OCI-LY3 (cell line): ENCODE results near the gene GRN.

Source experiments
- H2AFZ ChIP-seq: fragments of 200-600, 300-600 bp; shearing (Covaris generic); 2 replicates; pipeline ENCODE4 v1.6.0; 2014; ENCODE audit warnings: antibody characterized with exemption, low read depth, low read length
- H3K27ac ChIP-seq: fragments of 200-600, 300-600 bp; sonication (generic); 2 replicates; pipeline ENCODE4 v1.5.1; 2014; ENCODE audit warnings: mild to moderate bottlenecking, low read length, moderate library complexity, mixed read lengths
- H3K27me3 ChIP-seq: fragments of 200-600, 300-600 bp; sonication (generic); 2 replicates; pipeline ENCODE4 v1.6.1; 2014; ENCODE audit warnings: low read depth, low read length, mixed read lengths
- H3K36me3 ChIP-seq: fragments of 200-600, 300-600 bp; sonication (generic); replicated peaks from 2 replicates; pipeline ENCODE3; 2014; ENCODE audit warnings: low read depth, low read length, mixed read lengths
- H3K4me1 ChIP-seq: fragments of 300-600, 200-600 bp; sonication (generic); 2 replicates; pipeline ENCODE4 v1.6.1; 2014; ENCODE audit warnings: low read length, mixed read lengths
- H3K4me2 ChIP-seq: fragments of 200-600, 300-600 bp; sonication (generic); 2 replicates; pipeline ENCODE4 v1.6.1; 2014; ENCODE audit warnings: low read length, mixed read lengths
- H3K4me3 ChIP-seq: fragments of 300-600, 200-600 bp; sonication (generic); 2 replicates; pipeline ENCODE4 v1.5.1; 2014; ENCODE audit warnings: antibody characterized with exemption, mild to moderate bottlenecking, low read length, moderate library complexity
- H3K79me2 ChIP-seq: fragments of 300-600, 200-600 bp; shearing (Covaris generic); 2 replicates; pipeline ENCODE4 v1.6.1; 2014; ENCODE audit warnings: mild to moderate bottlenecking, low read length, mixed read lengths
- H3K9ac ChIP-seq: fragments of 300-600, 200-600 bp; shearing (Covaris generic); 2 replicates; pipeline ENCODE4 v1.6.0; 2014; ENCODE audit warnings: mild to moderate bottlenecking, low read length, moderate library complexity
- H3K9me3 ChIP-seq: fragments of 200-600, 300-600 bp; shearing (Covaris generic); 2 replicates; pipeline ENCODE4 v1.6.1; 2014; ENCODE audit warnings: low read length, mixed read lengths; ENCODE audit not compliant: insufficient read depth
- H4K20me1 ChIP-seq: fragments of 200-600, 300-600 bp; sonication (generic); 2 replicates; pipeline ENCODE4 v1.6.1; 2016; ENCODE audit warnings: low read length, mixed read lengths; ENCODE audit not compliant: insufficient read depth
- CTCF ChIP-seq: fragments of 200-600, 300-600 bp; sonication (generic); IDR thresholded peaks from 2 replicates; pipeline ENCODE4 v1.5.1; 2014; ENCODE audit warnings: antibody characterized with exemption, low read length, low read depth
- EZH2phosphoT487 ChIP-seq: fragments of 200-600 bp; shearing (Covaris generic); IDR thresholded peaks from 2 replicates; pipeline ENCODE4 v1.6.1; 2018; ENCODE audit warnings: antibody characterized with exemption, mixed run types, low read depth

GRN gene

GRCh38 chr17:44322236-44322895 lies 22.7 kb upstream of the GRN start:
- H3K4me2 ChIP-seq = no peak overlapping the region
- H2AFZ ChIP-seq = no peak overlapping the region
- H3K27ac ChIP-seq = no peak overlapping the region
- no peak overlapping the region for H3K4me3 ChIP-seq
- no peak overlapping the region for H3K9ac ChIP-seq
- H4K20me1 ChIP-seq = no peaks in the 10 kb centered on the region
- H3K4me1 ChIP-seq = peaks cover 9% of the 10 kb centered on the region
- H3K27me3 ChIP-seq = no peaks in the 10 kb centered on the region
- no peaks in the 10 kb centered on the region for H3K9me3 ChIP-seq
- TF ChIP-seq CTCF = no peak
- no peak for TF ChIP-seq EZH2phosphoT487
- peaks cover 19% of the 10 kb centered on the region for H3K36me3 ChIP-seq
- peaks cover 33% of the 10 kb centered on the region for H3K79me2 ChIP-seq

GRCh38 chr17:44323359-44324091 lies 21.6 kb upstream of the GRN start:
- no peaks in the 10 kb centered on the region for H3K9me3 ChIP-seq
- H3K4me1 ChIP-seq = peaks cover 17% of the 10 kb centered on the region
- peak overlapping the region; percentile 87 for H3K4me3 ChIP-seq
- H4K20me1 ChIP-seq = no peaks in the 10 kb centered on the region
- H3K4me2 ChIP-seq = peak overlapping the region; percentile 93
- no peak overlapping the region for H3K27ac ChIP-seq
- H3K79me2 ChIP-seq = peaks cover 33% of the 10 kb centered on the region
- H3K27me3 ChIP-seq = no peaks in the 10 kb centered on the region
- peaks cover 19% of the 10 kb centered on the region for H3K36me3 ChIP-seq
- TF ChIP-seq EZH2phosphoT487 = no peak
- no peak for TF ChIP-seq CTCF
- H2AFZ ChIP-seq = no peak overlapping the region
- peak overlapping the region; percentile 92 for H3K9ac ChIP-seq

- Histone ChIP-seq H3K4me1 (peaks cover 19% of the 10 kb centered on the region), H4K20me1 (no peaks in the 10 kb centered on the region), H2AFZ (no peak overlapping the region), H3K27me3 (no peaks in the 10 kb centered on the region), H3K4me3 (peak overlapping the region; percentile 87), H3K9ac (peak overlapping the region; percentile 92), H3K36me3 (peaks cover 19% of the 10 kb centered on the region), H3K79me2 (peaks cover 33% of the 10 kb centered on the region), H3K4me2 (peak overlapping the region; percentile 93), H3K27ac (peak overlapping the region; percentile 29; the same call in 1 of the 2 replicates), H3K9me3 (no peaks in the 10 kb centered on the region)
- no peak for TF ChIP-seq CTCF
- TF ChIP-seq EZH2phosphoT487 = no peak
These were observed 21.0 kb upstream of the GRN start for GRCh38 chr17:44324092-44324570.

- Histone ChIP-seq H3K27ac (peak within 1 kb of the TSS; percentile 93), H3K36me3 (peaks cover 15% of the 10 kb centered on the region), H2AFZ (0 out of 2 replicates have a peak within 1 kb of the TSS, but pooled peaks have one; percentile 47), H3K4me3 (peak within 1 kb of the TSS; percentile 87), H3K4me1 (peaks cover 19% of the 10 kb centered on the region), H3K9me3 (no peaks in the 10 kb centered on the region), H3K79me2 (peaks cover 33% of the 10 kb centered on the region), H4K20me1 (no peaks in the 10 kb centered on the region), H3K4me2 (peak within 1 kb of the TSS; percentile 93), H3K9ac (peak within 1 kb of the TSS; percentile 97), H3K27me3 (no peaks in the 10 kb centered on the region)
- no peak for TF ChIP-seq CTCF
- no peak for TF ChIP-seq EZH2phosphoT487
These were observed 20.4 kb upstream of the GRN start, which contains the start of gene SLC25A39 for GRCh38 chr17:44324571-44325275. SLC25A39 (minus strand) TSS chr17:44324823; CDS start chr17:44323562, 1,261 bp downstream.
